ENCODE results near the gene CDPF1.
A peak's percentile ranks its signal among the peaks of the same experiment; 100 is the strongest.
"Not testable (repeated sequence)": the region's sequence is repeated elsewhere in the genome, so short reads cannot be mapped to it uniquely, and the experiment has no call there.

CDPF1 gene

DNA sequence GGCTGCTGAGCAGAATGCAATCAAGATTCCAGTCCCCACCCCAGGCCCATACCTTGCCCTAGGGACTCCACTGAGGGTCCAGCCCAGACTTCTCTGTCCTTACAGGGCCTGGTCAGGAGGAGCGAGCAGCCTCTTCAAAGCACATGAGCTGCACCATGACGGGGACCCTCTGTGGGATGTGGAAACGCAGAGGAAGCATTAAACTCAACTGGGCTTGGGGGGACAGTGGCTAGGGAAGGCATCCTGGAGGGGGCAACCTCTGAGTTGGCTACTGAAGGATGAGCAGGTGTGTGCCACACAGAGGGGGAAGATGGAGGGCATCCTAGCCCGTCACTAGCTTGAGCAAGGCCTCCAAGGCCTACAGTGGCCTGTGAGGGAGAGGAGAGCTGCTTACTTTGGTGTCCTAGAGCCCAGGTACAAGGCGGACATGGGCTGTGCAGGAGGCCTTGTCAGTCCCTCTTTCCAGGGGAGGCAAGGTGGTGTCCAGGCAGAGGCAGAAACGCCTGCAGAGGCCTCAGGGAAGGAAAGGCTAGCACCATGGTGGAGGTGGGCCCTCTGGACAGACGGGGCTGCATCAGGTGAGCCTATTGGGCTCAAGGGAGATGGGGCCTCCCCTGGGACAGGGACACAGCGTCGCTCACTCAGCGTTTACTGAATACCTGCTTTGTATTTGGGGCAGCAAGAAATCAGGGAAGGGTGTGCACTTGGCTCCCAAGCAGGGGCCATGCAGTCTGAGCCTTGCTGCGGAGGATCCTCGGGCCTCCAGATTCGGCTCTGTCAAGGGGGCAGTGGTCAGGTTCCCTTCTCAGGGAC lies 32.0 kb upstream of the CDPF1 start:
- no peak for DNase-seq

- DNase-seq: no peak
Observed at GRCh38 chr22:46280999-46281623, 31.0 kb upstream of the CDPF1 start.

GRCh38 chr22:46280063-46280817 lies 30.1 kb upstream of the CDPF1 start:
- no peak for DNase-seq

DNA sequence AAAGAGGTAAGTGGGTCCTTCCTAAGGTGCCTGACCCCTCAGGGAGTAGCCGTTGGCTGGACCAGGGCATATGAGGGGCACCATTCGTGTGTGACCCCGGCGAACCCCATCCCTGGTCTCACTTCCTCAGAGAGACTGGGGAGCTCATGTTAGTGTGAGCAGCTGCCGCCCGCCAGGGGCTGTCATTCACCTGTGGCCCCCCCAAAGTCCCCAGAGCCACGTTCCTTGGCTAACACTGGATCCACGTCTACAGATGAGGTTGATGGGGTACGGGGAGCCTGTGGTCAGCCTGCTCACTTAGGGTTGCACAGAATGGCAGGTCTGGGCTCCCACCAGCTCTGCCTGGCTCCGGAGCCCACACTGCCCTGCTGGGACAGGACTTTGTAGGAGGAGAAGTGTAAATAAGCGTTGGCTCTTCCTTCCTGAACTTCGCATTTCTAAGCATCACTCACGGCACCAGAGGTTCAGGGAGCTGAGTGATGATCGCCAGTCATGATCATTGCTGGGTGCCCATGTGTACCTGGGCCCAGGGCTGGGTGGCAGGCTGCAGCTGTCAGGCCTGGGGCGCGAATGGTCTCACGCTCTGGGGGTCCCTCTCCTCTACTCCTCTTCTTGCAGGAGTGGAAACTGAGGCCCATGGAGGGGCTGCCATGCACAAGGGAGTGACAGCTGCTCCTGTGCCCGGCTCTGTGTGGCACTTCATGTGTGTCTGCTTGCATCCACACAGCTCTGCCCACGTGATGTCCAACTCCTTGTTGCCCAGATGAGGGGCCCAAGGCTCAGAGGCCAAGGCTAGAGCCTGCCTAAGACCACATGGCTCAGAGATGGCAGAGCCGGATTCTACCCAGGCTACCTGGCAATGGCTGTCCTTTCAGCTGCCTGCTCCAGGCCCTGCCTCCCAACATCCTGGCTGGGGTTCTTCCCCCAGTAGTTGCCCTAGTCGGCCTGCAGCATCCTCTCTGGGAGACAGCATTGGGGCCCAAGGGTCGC lies 28.9 kb upstream of the CDPF1 start:
- no peak for DNase-seq

GRCh38 chr22:46276563-46276962 lies 26.5 kb upstream of the CDPF1 start:
- DNase-seq: no peak

- DNase-seq: no peak
Observed at GRCh38 chr22:46275455-46276122, 25.5 kb upstream of the CDPF1 start.

GRCh38 chr22:46274381-46274780 lies 24.3 kb upstream of the CDPF1 start:
- DNase-seq: no peak

- no peak for DNase-seq
Observed at GRCh38 chr22:46273432-46274148, 23.5 kb upstream of the CDPF1 start.

GRCh38 chr22:46272762-46273431 lies 22.8 kb upstream of the CDPF1 start:
- no peak for DNase-seq

DNA sequence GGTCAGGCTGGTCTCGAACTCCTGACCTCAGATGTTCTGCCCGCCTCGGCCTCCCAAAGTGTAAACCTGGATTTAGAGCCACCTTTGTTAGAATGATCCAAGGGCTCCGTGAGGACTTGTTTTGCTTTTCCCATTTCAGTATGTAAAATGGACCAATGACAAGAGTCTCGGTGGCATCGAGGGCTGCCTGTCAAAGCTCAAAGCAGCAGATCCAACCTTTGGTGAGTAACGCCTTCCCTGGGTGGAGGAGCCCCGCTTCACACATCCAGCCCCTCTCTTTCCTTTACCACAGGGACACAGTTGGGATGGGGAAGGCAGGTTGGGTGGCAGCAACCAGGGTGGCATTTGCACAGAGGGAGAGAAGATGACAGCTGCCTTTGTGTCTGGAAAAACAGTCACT lies 22.1 kb upstream of the CDPF1 start:
- DNase-seq: no peak

GRCh38 chr22:46269564-46269963 lies 19.5 kb upstream of the CDPF1 start:
- no peak for DNase-seq

GRCh38 chr22:46267431-46268279 lies 17.6 kb upstream of the CDPF1 start, which contains the start of gene TTC38:
TSS of gene TTC38 (plus strand) at chr22:46268008. CDS start at chr22:46268040, 32 bp downstream.
- DNase-seq: peak; percentile 93

DNA sequence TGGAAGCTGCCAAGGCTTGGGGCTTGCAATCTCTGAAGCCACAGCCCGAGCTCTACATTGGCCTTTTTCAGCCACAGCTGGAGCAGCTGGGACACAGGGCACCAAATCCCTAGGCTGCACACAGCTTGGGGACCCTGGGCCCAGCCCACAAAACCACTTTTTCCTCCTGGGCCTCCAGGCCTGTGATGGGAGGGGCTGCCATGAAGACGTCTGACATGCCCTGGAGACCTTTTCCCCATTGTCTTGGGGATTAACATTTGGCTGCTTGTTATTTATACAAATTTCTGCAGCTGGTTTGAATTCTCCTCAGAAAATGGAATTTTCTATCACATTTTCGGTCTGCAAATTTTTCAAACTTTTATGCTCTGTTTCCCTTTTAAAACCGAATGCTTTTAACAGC lies 15.5 kb upstream of the CDPF1 start:
- DNase-seq: not testable (repeated sequence)

- DNase-seq: not testable (repeated sequence)
Observed at GRCh38 chr22:46264520-46264919, 14.4 kb upstream of the CDPF1 start.

- DNase-seq: no peak
Observed at GRCh38 chr22:46263216-46263590, 13.1 kb upstream of the CDPF1 start, which contains the start of gene PKDREJ. TSS of gene PKDREJ (minus strand) at chr22:46263343. CDS start at chr22:46263322, 21 bp downstream.

GRCh38 chr22:46262449-46263215 lies 12.5 kb upstream of the CDPF1 start:
- no peak for DNase-seq

- no peak for DNase-seq
Observed at GRCh38 chr22:46260038-46260437, 9.9 kb upstream of the CDPF1 start.

DNA sequence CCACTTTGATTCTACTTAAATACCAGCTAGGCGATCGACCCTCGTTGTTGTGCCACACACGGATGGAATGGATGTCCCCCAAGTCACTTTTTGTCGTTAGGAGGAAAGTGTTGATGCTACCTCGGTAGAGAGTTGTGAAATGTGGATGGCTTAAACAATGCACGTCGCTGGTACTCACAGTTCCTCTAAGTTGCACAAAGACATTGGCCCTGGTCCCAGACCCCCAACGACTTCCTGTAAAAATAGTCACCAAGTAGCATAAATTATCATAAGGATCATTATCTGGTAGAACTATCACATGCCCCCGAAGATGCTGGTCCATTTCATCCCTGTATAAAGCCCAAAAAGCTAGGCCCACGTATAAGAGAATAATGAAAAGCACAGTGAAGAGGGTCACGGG lies 9.3 kb upstream of the CDPF1 start:
- no peak for DNase-seq

Measured in left hindlimb (tissue), 1 donor.